Loucy (cell line): ENCODE data around the gene TSSK1B.

Experiments
- H2AFZ ChIP-seq: fragments of 200-600 bp; sonication (generic); 2 replicates; pipeline ENCODE4 v1.6.0; 2016; ENCODE audit warnings: antibody characterized with exemption, mild to moderate bottlenecking, low read length, moderate library complexity
- H3F3A ChIP-seq: fragments of 200-600 bp; 2 replicates; pipeline ENCODE4 v1.6.0; 2016; ENCODE audit warnings: antibody characterized with exemption, low read depth, mild to moderate bottlenecking
- H3K27me3 ChIP-seq: fragments of 200-600 bp; sonication (generic); 2 replicates; pipeline ENCODE4 v1.6.1; 2014; ENCODE audit warnings: low read length, mild to moderate bottlenecking; ENCODE audit not compliant: insufficient read depth, poor library complexity, severe bottlenecking
- H3K36me3 ChIP-seq: fragments of 200-600 bp; sonication (generic); 2 replicates; pipeline ENCODE4 v1.6.1; 2016; ENCODE audit warnings: low read length; ENCODE audit not compliant: insufficient read depth
- H3K4me1 ChIP-seq: fragments of 200-600 bp; sonication (generic); 2 replicates; pipeline ENCODE4 v1.5.1; 2014; ENCODE audit warnings: low read length, mild to moderate bottlenecking; ENCODE audit not compliant: insufficient read depth, poor library complexity, severe bottlenecking
- H3K4me2 ChIP-seq: fragments of 200-600 bp; sonication (generic); 2 replicates; pipeline ENCODE4 v1.6.0; 2014; ENCODE audit warnings: antibody characterized with exemption, low read length, low read depth, mild to moderate bottlenecking; ENCODE audit not compliant: poor library complexity, severe bottlenecking
- H3K4me3 ChIP-seq: fragments of 200-600 bp; sonication (generic); 2 replicates; pipeline ENCODE4 v1.5.1; 2014; ENCODE audit warnings: low read length, mild to moderate bottlenecking, mixed read lengths; ENCODE audit not compliant: poor library complexity, severe bottlenecking
- H3K79me2 ChIP-seq: fragments of 200-600 bp; sonication (generic); 2 replicates; pipeline ENCODE4 v1.6.1; 2014; ENCODE audit warnings: low read length; ENCODE audit not compliant: insufficient read depth
- H3K9ac ChIP-seq: fragments of 200-600 bp; sonication (generic); 2 replicates; pipeline ENCODE4 v1.6.0; 2014; ENCODE audit warnings: mild to moderate bottlenecking, low read depth, low read length, moderate library complexity; ENCODE audit not compliant: poor library complexity, severe bottlenecking
- H3K9me2 ChIP-seq: fragments of 200-600 bp; sonication (generic); replicated peaks from 2 replicates; pipeline ENCODE4 v1.6.1; 2016; ENCODE audit warnings: low read depth, low read length, mixed read lengths
- H3K9me3 ChIP-seq: fragments of 200-600 bp; sonication (generic); 2 replicates; pipeline ENCODE4 v1.6.1; 2014; ENCODE audit warnings: mild to moderate bottlenecking, antibody characterized with exemption, low read length, low read depth; ENCODE audit not compliant: insufficient read depth
- H4K20me1 ChIP-seq: fragments of 200-600 bp; sonication (generic); 2 replicates; pipeline ENCODE4 v1.6.0; 2014; ENCODE audit warnings: antibody characterized with exemption, low read length, mild to moderate bottlenecking; ENCODE audit not compliant: insufficient read depth, poor library complexity, severe bottlenecking
- CTCF ChIP-seq: fragments of 200-600 bp; sonication (generic); conservative IDR thresholded peaks from 2 replicates; pipeline ENCODE4 v1.5.1; 2014; ENCODE audit warnings: mild to moderate bottlenecking, antibody characterized with exemption, low read length
- EZH2phosphoT487 ChIP-seq: fragments of 200-600 bp; IDR thresholded peaks from 2 replicates; pipeline ENCODE4 v1.6.1; 2018; ENCODE audit warnings: antibody characterized with exemption, mild to moderate bottlenecking, moderate library complexity, borderline replicate concordance

The TSSK1B gene

GRCh38 chr5:113433071-113433470 lies 1.7 kb downstream of the TSSK1B start:
- H2AFZ ChIP-seq: no peak overlapping the region
- TF ChIP-seq EZH2phosphoT487 (no peak), CTCF (no peak)
- H3K9me3 ChIP-seq: no peaks in the 10 kb centered on the region
- H3K9ac ChIP-seq: no peak overlapping the region
- no peaks in the 10 kb centered on the region for H3K4me1 ChIP-seq
- H3K27me3 ChIP-seq: no peaks in the 10 kb centered on the region
- no peaks in the 10 kb centered on the region for H3F3A ChIP-seq
- no peaks in the 10 kb centered on the region for H4K20me1 ChIP-seq
- no peaks in the 10 kb centered on the region for H3K9me2 ChIP-seq
- H3K79me2 ChIP-seq: no peaks in the 10 kb centered on the region
- no peak overlapping the region for H3K4me2 ChIP-seq
- H3K36me3 ChIP-seq: no peaks in the 10 kb centered on the region
- no peak overlapping the region for H3K4me3 ChIP-seq

DNA sequence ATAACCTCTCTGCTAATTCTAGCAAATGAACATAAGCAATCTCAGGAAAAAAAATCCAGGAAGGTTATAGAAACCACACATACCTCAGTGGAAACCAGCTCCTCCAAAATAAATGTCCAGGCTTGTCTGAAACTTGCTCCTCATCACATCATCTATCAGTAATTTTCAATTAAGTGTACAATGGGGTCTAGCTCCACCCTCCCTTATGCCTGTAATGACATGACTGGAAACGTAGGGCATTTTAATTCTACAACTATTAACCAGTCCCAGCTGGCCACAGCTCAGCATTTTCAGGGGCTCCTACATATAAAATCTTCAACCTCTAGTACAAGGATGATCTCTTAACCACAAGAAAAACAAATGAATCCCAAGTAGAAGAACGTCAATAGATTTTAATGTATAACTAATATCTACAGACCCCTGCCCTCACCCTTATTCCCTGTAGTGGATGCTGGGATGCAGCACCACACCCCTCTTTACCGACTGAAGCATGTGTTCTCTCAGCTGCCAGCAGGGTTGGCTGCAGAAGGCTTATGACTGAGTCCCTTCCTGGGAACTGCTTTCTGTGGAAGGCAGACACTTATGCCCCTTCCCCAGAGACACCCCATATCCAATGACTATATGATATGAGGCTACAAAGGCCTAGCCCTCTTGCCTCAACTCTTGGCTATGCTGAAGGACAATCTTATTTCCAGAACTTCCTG lies 6.8 kb downstream of the TSSK1B start:
- H3K9me3 ChIP-seq: no peaks in the 10 kb centered on the region
- H2AFZ ChIP-seq: no peak overlapping the region
- TF ChIP-seq EZH2phosphoT487 (no peak), CTCF (no peak)
- no peaks in the 10 kb centered on the region for H3F3A ChIP-seq
- no peak overlapping the region for H3K9ac ChIP-seq
- H3K4me2 ChIP-seq: no peak overlapping the region
- H4K20me1 ChIP-seq: no peaks in the 10 kb centered on the region
- no peak overlapping the region for H3K4me3 ChIP-seq
- H3K4me1 ChIP-seq: no peaks in the 10 kb centered on the region
- no peaks in the 10 kb centered on the region for H3K79me2 ChIP-seq
- no peaks in the 10 kb centered on the region for H3K36me3 ChIP-seq
- H3K27me3 ChIP-seq: no peaks in the 10 kb centered on the region
- no peaks in the 10 kb centered on the region for H3K9me2 ChIP-seq

DNA sequence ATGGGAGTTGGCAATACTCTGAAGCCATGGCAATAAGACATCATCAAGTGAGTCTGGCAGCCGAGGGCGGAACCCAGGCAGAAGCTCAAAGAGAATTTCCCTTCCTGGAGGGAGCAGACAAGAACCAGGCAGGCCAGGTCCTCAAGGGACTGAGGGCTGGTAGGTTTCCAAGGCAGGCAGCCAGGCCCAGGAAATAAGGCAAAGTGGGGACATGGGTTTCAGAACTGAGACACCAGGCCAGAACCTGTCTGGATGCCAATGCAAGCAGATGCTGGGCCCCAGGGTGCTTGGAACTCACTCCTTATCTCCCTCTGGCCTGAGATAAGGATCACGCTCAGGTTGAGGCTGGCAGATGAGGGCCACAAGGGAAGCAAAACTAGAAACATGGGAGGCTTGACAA lies 8.9 kb downstream of the TSSK1B start:
- H3K9me2 ChIP-seq: no peaks in the 10 kb centered on the region
- no peaks in the 10 kb centered on the region for H3K4me1 ChIP-seq
- no peak overlapping the region for H3K4me2 ChIP-seq
- no peaks in the 10 kb centered on the region for H4K20me1 ChIP-seq
- no peak overlapping the region for H3K4me3 ChIP-seq
- H3K9me3 ChIP-seq: no peaks in the 10 kb centered on the region
- TF ChIP-seq CTCF (no peak), EZH2phosphoT487 (no peak)
- no peaks in the 10 kb centered on the region for H3K27me3 ChIP-seq
- H3K36me3 ChIP-seq: no peaks in the 10 kb centered on the region
- H3K79me2 ChIP-seq: no peaks in the 10 kb centered on the region
- H2AFZ ChIP-seq: no peak overlapping the region
- no peaks in the 10 kb centered on the region for H3F3A ChIP-seq
- no peak overlapping the region for H3K9ac ChIP-seq
